Transverse colon (tissue), 4 donors: ENCODE data around the gene SLC6A9. TPM values are rescaled to one million over a fixed set of nuclear protein-coding genes. Genes with fewer than 3 reads are reported as not detected.

Experiments used
- DNase-seq: peaks from one replicate; pipeline ENCODE4 v3.0.0-alpha.2; 2019
- H3K27ac ChIP-seq, 4 donors: fragments of 200-600 bp; sonication (generic); 2 replicates each; pipeline ENCODE4 v1.5.1; 2016 to 2018; ENCODE audit warnings: inconsistent platforms in 4 of 4
- H3K27me3 ChIP-seq: fragments of 200-600 bp; sonication (generic); 2 replicates; pipeline ENCODE4 v1.5.1; 2017; ENCODE audit warnings: inconsistent platforms
- H3K36me3 ChIP-seq, 4 donors: fragments of 200-600 bp; sonication (generic); 2 replicates each; pipeline ENCODE4 v1.5.1; 2017 to 2019; ENCODE audit warnings: inconsistent platforms in 4 of 4
- H3K4me1 ChIP-seq, 4 donors: fragments of 200-600 bp; sonication (generic); 2 replicates each; pipeline ENCODE4 v1.5.1; 2017 to 2020; ENCODE audit warnings: inconsistent platforms in 4 of 4
- H3K4me3 ChIP-seq, 4 donors: fragments of 200-600 bp; sonication (generic); 1 replicate in 1 of 4; 2 replicates in 3 of 4; pipeline versions ENCODE4 v1.5.1 to v1.6.1; 2017 to 2019; ENCODE audit warnings: inconsistent platforms in 4 of 4
- H3K9me3 ChIP-seq, 2 donors: fragments of 200-600 bp; sonication (generic); 2 replicates each; pipeline ENCODE4 v1.5.1; 2017 to 2019; ENCODE audit warnings: inconsistent platforms in 2 of 2
- EP300 ChIP-seq: sonication (generic); formaldehyde crosslinking; IDR thresholded peaks from one replicate; pipeline ENCODE4 v1.6.1; 2017; ENCODE audit warnings: antibody characterized with exemption, low read depth
- POLR2A ChIP-seq: fragments of 450-650 bp; IDR thresholded peaks from one replicate; pipeline ENCODE4 v1.6.1; 2016; ENCODE audit warnings: antibody characterized with exemption, mild to moderate bottlenecking, moderate library complexity
- POLR2AphosphoS5 ChIP-seq, 3 donors: sonication (generic); formaldehyde crosslinking; IDR thresholded peaks; one replicate each; pipeline ENCODE4 v1.6.1; 2016; ENCODE audit warnings: antibody characterized with exemption in 3 of 3
- WGBS, 2 donors: methylation state at CpG; one replicate each; pipeline ENCODE4 v1.1.5; 2018; ENCODE audit warnings: low coverage in 1 of 2; 5-methylcytosine and 5-hydroxymethylcytosine counted together
- in situ Hi-C, 4 donors: fragments of 200-750 bp; cut with MboI; loops; one replicate each; pipeline versions ENCODE4 v1.15.0 to v1.15.1; 2017; ENCODE audit warnings: low sequenced_read_pairs in 3 of 4, low pct_ligation_motif_present in 1 of 4, low pct_unique_long_range_greater_than_20kb in 1 of 4
- intact Hi-C: fragments of 100-400 bp; cut with DNase I; formaldehyde crosslinking; loops from one replicate; pipeline ENCODE4 v1.15.1; 2023; ENCODE audit warnings: low total_unique reads
- total RNA-seq, 4 donors: library from RNA; depleted of rRNA; stranded (reverse); fragments of >200 nt; gene quantifications; one replicate each; pipeline ENCODE4 v1.1.0, GENCODE V29; 2016
- TF ChIP-seq, protein P1 (sequence below), 5 experiments: fragments of 200-600 bp in 3 of 5; fragments of 450-650 bp in 2 of 5; sonication (generic) in 3 of 5; IDR thresholded peaks; 1 replicate in 2 of 5; 2 replicates in 3 of 5; pipeline ENCODE4 v1.5.1; 2016 to 2017; ENCODE audit warnings: antibody characterized with exemption in 5 of 5, inconsistent platforms in 3 of 5, mild to moderate bottlenecking in 2 of 5, moderate library complexity in 1 of 5

SLC6A9 gene
- total RNA-seq, 4 donors from 2014 or later = 22.4 to 31.8 (median 29.5) TPM

DNA sequence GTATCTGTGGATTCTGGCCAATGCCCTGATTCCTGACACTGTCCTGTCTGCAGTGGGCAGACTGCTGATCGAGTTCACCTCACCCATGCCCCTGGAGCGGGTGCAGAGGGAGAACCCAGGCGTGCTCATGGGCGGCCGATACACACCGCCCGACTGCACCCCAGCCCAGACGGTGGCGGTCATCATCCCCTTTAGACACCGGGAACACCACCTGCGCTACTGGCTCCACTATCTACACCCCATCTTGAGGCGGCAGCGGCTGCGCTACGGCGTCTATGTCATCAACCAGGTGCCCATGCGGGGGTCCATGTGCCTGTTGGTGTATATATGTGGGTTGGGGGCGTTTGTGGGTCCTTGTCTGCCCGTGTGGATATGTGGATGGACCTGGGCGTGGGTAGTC lies 49.6 kb downstream of the SLC6A9 start:
- WGBS, 2 donors = 89% methylated on average over 20 of the region's 20 CpGs; no CpG with 5 or more reads in 1 of the 2 donors
- H3K9me3 ChIP-seq = no peaks in the 10 kb centered on the region
- intact Hi-C loops (no loop called here), in situ Hi-C loops (no loop called here)
- TF ChIP-seq POLR2AphosphoS5 (IDR thresholded peaks at IDR 0.05) (no peak), POLR2A (no peak), EP300 (no peak)
- TF ChIP-seq, protein P1, sequence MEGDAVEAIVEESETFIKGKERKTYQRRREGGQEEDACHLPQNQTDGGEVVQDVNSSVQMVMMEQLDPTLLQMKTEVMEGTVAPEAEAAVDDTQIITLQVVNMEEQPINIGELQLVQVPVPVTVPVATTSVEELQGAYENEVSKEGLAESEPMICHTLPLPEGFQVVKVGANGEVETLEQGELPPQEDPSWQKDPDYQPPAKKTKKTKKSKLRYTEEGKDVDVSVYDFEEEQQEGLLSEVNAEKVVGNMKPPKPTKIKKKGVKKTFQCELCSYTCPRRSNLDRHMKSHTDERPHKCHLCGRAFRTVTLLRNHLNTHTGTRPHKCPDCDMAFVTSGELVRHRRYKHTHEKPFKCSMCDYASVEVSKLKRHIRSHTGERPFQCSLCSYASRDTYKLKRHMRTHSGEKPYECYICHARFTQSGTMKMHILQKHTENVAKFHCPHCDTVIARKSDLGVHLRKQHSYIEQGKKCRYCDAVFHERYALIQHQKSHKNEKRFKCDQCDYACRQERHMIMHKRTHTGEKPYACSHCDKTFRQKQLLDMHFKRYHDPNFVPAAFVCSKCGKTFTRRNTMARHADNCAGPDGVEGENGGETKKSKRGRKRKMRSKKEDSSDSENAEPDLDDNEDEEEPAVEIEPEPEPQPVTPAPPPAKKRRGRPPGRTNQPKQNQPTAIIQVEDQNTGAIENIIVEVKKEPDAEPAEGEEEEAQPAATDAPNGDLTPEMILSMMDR (IDR thresholded peaks at IDR 0.05) = no peak
- DNase-seq = no peak
- H3K4me1 ChIP-seq = peaks cover 22 to 42% (median 39%) of the 10 kb centered on the region in 4 donors
- H3K27me3 ChIP-seq = no peaks in the 10 kb centered on the region
- H3K36me3 ChIP-seq = peaks cover 0 to 5% (median 0%) of the 10 kb centered on the region in 4 donors
- H3K4me3 ChIP-seq = no peak overlapping the region
- H3K27ac ChIP-seq = peak overlapping the region in 2 of 4 donors; percentile 72 to 83

DNA sequence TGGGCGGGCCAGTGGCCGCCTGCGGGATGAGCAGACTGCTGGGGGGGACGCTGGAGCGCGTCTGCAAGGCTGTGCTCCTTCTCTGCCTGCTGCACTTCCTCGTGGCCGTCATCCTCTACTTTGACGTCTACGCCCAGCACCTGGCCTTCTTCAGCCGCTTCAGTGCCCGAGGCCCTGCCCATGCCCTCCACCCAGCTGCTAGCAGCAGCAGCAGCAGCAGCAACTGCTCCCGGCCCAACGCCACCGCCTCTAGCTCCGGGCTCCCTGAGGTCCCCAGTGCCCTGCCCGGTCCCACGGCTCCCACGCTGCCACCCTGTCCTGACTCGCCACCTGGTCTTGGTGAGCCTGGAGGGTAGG lies 50.1 kb downstream of the SLC6A9 start:
- peaks cover 0 to 5% (median 0%) of the 10 kb centered on the region in 4 donors for H3K36me3 ChIP-seq
- H3K4me1 ChIP-seq = peaks cover 27 to 47% (median 43%) of the 10 kb centered on the region in 4 donors
- H3K4me3 ChIP-seq = no peak overlapping the region
- no peaks in the 10 kb centered on the region for H3K27me3 ChIP-seq
- in situ Hi-C loops = no loop called here
- 65% methylated on average over 20 of the region's 20 CpGs; no CpG with 5 or more reads in 1 of the 2 donors for WGBS, 2 donors
- intact Hi-C loops = no loop called here
- TF ChIP-seq POLR2AphosphoS5 (IDR thresholded peaks at IDR 0.05) = peak; percentile 48 to 66 (median 59)
- TF ChIP-seq EP300 = no peak
- peak; percentile 59 for TF ChIP-seq POLR2A
- TF ChIP-seq, protein P1 (IDR thresholded peaks at IDR 0.05) = no peak
- H3K27ac ChIP-seq = peak overlapping the region; percentile 72 to 85 (median 82)
- DNase-seq = peak; percentile 79
- no peaks in the 10 kb centered on the region for H3K9me3 ChIP-seq

DNA sequence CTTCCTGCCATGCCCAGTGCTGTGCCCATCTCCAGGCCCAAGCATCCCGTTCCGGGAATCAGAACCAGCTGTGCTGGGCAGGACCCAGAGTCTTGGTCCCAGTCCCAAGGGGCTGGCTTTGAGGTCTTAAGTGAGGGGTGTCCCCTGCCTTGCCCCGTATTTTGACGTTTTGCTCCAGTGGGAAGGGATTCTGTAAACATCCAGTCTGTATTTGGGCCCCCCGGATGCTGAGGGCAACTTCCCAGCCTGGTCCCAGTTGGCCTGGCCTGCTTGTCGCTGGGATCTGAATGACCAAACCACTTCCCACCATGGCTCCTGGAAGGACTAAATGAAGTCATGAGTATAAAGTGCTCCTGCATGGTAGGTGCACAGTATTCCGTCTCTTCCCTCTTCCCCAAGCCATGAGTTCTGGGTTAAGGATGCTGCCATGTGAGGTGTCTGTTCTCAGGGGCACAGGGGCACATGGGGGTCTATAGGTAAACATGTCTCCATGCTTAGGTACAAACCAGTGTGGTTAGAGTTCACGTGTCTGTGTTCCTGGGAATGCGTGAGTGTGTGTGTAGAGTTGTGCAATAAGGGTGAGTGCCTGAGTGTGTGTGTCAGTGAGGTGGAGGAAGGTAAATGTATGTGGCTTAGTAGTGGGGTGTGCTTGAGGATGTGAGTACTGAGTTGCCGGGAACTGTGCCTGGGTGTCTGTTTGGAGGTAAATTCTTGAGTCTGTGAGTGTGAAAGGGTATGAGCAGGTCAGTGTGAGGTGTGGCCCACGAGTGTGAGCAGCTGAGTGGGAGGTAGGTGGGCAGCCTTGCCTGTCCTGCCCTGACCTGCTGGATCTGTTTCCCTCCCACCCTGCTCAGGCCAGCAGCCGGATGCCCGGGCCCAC lies 50.8 kb downstream of the SLC6A9 start:
- no peaks in the 10 kb centered on the region for H3K27me3 ChIP-seq
- H3K4me3 ChIP-seq = peak overlapping the region in 2 of 4 donors; percentile 74 to 81
- WGBS, 2 donors = 56% methylated on average over 13 of the region's 13 CpGs; no CpG with 5 or more reads in 1 of the 2 donors
- peaks cover 32 to 50% (median 49%) of the 10 kb centered on the region in 4 donors for H3K4me1 ChIP-seq
- H3K36me3 ChIP-seq = peaks cover 0 to 5% (median 0%) of the 10 kb centered on the region in 4 donors
- TF ChIP-seq, protein P1 (IDR thresholded peaks at IDR 0.05) = no peak
- no peak for TF ChIP-seq POLR2A
- no peak for TF ChIP-seq POLR2AphosphoS5 (IDR thresholded peaks at IDR 0.05)
- no peak for TF ChIP-seq EP300
- no peak for DNase-seq
- in situ Hi-C loops = no loop called here
- intact Hi-C loops = no loop called here
- H3K9me3 ChIP-seq = no peaks in the 10 kb centered on the region
- peak overlapping the region; percentile 72 to 85 (median 82) for H3K27ac ChIP-seq

DNA sequence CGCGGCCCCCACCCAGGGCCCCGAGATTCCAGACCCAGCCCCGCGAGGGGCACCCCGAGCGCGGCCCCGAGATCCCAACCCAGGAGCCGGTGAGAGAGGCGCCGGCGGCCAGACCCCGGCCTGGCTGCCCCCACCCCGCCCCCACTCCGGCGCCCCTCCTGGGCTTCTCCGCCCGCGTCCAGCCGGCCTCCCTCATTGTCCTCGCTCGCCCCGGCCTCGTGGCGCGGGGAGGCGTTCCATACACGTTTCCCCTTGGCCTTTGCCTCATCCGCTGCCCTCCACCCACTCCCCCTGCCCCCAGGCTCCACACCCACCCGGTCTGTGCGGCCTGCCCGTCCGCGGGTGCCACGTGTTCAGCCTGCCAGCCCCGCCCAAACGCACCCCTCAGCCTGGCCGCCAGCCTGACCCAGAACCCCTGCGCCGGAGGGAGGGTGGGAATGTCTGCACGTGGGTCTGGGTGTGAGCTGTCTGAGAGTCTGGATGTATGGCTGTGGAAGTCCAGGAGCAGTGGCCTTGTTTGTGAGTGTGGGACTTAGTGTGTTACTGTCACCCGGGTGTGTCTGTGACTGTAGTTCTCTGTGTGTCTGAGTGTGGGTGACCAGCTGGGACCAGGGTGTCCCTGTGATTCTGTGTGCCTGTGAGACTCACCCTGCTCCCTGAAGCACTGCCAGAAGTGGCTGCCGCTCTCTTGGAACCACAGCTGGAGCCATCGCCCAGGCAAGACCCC lies 51.6 kb downstream of the SLC6A9 start:
- H3K9me3 ChIP-seq = no peaks in the 10 kb centered on the region
- intact Hi-C loops = no loop called here
- H3K4me3 ChIP-seq = peak overlapping the region; percentile 73 to 83 (median 78)
- peaks cover 0 to 5% (median 0%) of the 10 kb centered on the region in 4 donors for H3K36me3 ChIP-seq
- WGBS, 2 donors = 4% methylated on average over 29 of the region's 45 CpGs; no CpG with 5 or more reads in 1 of the 2 donors
- peak; percentile 72 for DNase-seq
- H3K27ac ChIP-seq = peak overlapping the region; percentile 72 to 85 (median 82)
- H3K4me1 ChIP-seq = peaks cover 32 to 52% (median 50%) of the 10 kb centered on the region in 4 donors
- H3K27me3 ChIP-seq = no peaks in the 10 kb centered on the region
- in situ Hi-C loops = no loop called here
- no peak for TF ChIP-seq EP300
- peak; percentile 13 for TF ChIP-seq POLR2A
- TF ChIP-seq POLR2AphosphoS5 (IDR thresholded peaks at IDR 0.05) = peak in 1 of 3 donors; percentile 9
- TF ChIP-seq, protein P1 (IDR thresholded peaks at IDR 0.05) = no peak
